Hepatocyte (in vitro differentiated cells): ENCODE data around the gene P2RY14.

Experiments used
- EZH2 ChIP-seq: fragments of 200-600 bp; sonication (generic); IDR thresholded peaks from 2 replicates; pipeline ENCODE4 v1.6.1; 2016; ENCODE audit warnings: antibody characterized with exemption, mild to moderate bottlenecking, borderline replicate concordance
- TF ChIP-seq, protein P1 (sequence below): fragments of 200-600 bp; sonication (generic); IDR thresholded peaks from 2 replicates; pipeline ENCODE4 v1.5.1; 2016; ENCODE audit warnings: antibody characterized with exemption, mild to moderate bottlenecking; ENCODE audit not compliant: poor library complexity

DNA sequence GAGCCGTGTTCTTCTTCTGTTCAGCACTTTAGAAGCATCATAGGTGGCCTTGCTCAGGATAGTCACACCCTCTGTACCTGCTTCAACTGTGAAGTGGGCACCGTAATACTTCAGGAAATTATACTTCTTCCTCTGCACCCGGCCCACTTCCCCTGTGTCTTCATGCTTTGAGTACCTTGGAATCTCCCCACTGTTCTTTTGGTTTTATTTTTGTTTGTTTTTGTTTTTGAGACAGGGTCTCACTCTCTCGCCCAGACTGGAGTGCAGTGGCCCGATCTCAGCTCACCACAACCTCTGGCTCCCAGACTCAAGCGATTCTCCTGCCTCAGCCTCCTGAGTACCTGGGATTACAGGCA lies 1.7 kb downstream of the P2RY14 start:
- TF ChIP-seq, protein P1, sequence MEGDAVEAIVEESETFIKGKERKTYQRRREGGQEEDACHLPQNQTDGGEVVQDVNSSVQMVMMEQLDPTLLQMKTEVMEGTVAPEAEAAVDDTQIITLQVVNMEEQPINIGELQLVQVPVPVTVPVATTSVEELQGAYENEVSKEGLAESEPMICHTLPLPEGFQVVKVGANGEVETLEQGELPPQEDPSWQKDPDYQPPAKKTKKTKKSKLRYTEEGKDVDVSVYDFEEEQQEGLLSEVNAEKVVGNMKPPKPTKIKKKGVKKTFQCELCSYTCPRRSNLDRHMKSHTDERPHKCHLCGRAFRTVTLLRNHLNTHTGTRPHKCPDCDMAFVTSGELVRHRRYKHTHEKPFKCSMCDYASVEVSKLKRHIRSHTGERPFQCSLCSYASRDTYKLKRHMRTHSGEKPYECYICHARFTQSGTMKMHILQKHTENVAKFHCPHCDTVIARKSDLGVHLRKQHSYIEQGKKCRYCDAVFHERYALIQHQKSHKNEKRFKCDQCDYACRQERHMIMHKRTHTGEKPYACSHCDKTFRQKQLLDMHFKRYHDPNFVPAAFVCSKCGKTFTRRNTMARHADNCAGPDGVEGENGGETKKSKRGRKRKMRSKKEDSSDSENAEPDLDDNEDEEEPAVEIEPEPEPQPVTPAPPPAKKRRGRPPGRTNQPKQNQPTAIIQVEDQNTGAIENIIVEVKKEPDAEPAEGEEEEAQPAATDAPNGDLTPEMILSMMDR: no peak
- TF ChIP-seq EZH2: no peak
